ENCODE results near the gene KCNIP2.

- TF ChIP-seq GATA2 (IDR thresholded peaks at IDR 0.05; ENCODE audit: low read depth, low read length) (no peak), GATA3 (IDR thresholded peaks at IDR 0.05; ENCODE audit: low read depth, low read length) (no peak)
Measured at GRCh38 chr10:101785801-101786200, 57.8 kb downstream of the KCNIP2 start.

All from SH-SY5Y (cell line).